Type B pancreatic cell (in vitro differentiated cells): ENCODE results near the gene SPATA13. TPM values are rescaled to one million over a fixed set of nuclear protein-coding genes. Genes with fewer than 3 reads are reported as not detected.
"Not testable (repeated sequence)": the region's sequence is repeated elsewhere in the genome, so short reads cannot be mapped to it uniquely, and the experiment has no call there.

Experiments used
- DNase-seq: peaks from one replicate; pipeline ENCODE4 v3.0.0; 2021; ENCODE audit warnings: mixed read lengths; ENCODE audit not compliant: unreplicated experiment; ENCODE audit errors: extremely low spot score
- H3K27ac Mint-ChIP-seq: 2 replicates; pipeline ENCODE4 v1.8.0; 2021; ENCODE audit warnings: mild to moderate bottlenecking, mixed read lengths
- H3K27me3 Mint-ChIP-seq: 2 replicates; pipeline ENCODE4 v1.8.0; 2021; ENCODE audit warnings: mixed read lengths
- H3K36me3 Mint-ChIP-seq: 2 replicates; pipeline ENCODE4 v1.8.0; 2021; ENCODE audit warnings: mixed read lengths
- H3K4me1 Mint-ChIP-seq: one replicate; pipeline ENCODE4 v1.8.0; 2021; ENCODE audit warnings: mixed read lengths; ENCODE audit not compliant: unreplicated experiment
- H3K4me3 Mint-ChIP-seq: 2 replicates; pipeline ENCODE4 v1.8.0; 2021; ENCODE audit warnings: mild to moderate bottlenecking, mixed read lengths
- H3K9me3 Mint-ChIP-seq: 2 replicates; pipeline ENCODE4 v1.8.0; 2021; ENCODE audit warnings: mixed read lengths
- total RNA-seq: library from RNA; stranded (reverse); gene quantifications from 2 replicates; pipeline ENCODE4 v1.2.1, GENCODE V29; 2021; ENCODE audit warnings: low replicate concordance
- TF ChIP-seq, protein P1 (sequence below): fragments of 200-600 bp; sonication (generic); conservative IDR thresholded peaks from 2 replicates; pipeline ENCODE4 v1.5.0; 2021; ENCODE audit warnings: antibody characterized with exemption, mild to moderate bottlenecking

SPATA13 gene
- total RNA-seq, 1 donor from 2014 or later, result 22.0 TPM

DNA sequence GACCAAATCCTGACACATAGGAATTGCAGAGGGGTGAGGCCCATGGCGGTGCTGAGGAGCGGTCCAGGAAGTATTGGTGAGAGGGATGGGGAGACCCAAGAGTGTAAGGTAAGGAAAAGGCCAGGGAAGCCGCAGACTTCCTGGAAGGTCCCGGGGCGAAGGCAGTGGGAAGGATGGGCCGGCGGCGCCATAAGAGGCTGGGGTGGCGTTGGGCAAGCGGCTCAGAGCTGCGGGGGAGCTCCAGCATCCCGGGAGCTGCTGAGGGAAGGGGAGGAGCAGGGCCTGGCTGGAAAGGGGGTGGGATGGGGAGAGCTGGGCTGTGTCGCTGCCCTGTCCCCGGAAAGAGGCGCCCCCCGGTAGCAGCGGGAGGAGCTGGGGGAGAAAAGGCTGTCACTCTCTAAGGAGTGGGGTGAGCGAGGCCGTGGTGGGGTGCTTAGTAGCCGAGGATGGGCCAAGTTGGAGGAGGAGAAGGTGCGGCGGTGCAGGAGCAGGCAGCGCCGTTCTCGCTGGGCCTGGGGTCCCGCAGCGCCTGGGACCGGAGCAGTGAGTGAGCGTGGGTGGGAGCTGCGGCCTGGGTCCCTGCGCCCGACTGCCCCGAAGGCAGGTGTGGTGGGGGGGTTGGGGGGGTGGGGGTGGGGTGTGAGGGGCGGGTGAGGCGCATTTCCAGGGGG lies 179.6 kb downstream of the SPATA13 start:
- H3K27me3 Mint-ChIP-seq, result peaks cover 8% of the 10 kb centered on the region
- H3K4me1 Mint-ChIP-seq, result no peaks in the 10 kb centered on the region
- TF ChIP-seq, protein P1, sequence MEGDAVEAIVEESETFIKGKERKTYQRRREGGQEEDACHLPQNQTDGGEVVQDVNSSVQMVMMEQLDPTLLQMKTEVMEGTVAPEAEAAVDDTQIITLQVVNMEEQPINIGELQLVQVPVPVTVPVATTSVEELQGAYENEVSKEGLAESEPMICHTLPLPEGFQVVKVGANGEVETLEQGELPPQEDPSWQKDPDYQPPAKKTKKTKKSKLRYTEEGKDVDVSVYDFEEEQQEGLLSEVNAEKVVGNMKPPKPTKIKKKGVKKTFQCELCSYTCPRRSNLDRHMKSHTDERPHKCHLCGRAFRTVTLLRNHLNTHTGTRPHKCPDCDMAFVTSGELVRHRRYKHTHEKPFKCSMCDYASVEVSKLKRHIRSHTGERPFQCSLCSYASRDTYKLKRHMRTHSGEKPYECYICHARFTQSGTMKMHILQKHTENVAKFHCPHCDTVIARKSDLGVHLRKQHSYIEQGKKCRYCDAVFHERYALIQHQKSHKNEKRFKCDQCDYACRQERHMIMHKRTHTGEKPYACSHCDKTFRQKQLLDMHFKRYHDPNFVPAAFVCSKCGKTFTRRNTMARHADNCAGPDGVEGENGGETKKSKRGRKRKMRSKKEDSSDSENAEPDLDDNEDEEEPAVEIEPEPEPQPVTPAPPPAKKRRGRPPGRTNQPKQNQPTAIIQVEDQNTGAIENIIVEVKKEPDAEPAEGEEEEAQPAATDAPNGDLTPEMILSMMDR, result no peak
- no peak for DNase-seq
- no peak overlapping the region for H3K27ac Mint-ChIP-seq
- no peak overlapping the region for H3K4me3 Mint-ChIP-seq
- no peaks in the 10 kb centered on the region for H3K36me3 Mint-ChIP-seq
- H3K9me3 Mint-ChIP-seq, result no peaks in the 10 kb centered on the region

DNA sequence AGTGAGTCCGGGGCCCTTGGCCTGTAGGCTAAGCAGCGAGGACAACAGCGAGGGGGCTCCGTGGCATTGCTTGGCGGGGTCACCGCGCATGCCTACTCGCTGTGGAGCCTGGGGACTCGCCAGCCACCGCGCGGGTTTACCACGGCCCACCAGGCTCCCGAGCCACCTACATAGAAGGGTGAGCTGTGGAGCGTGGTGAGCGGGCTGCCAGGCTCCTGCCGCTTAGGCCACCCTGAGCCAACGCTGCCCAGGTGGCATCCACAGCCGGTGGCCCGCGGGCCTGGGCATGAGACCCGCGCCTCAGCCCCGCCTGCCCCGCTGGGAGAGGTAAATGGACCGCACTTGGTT lies 180.1 kb downstream of the SPATA13 start:
- H3K9me3 Mint-ChIP-seq, result no peaks in the 10 kb centered on the region
- no peak overlapping the region for H3K4me3 Mint-ChIP-seq
- H3K27me3 Mint-ChIP-seq, result peaks cover 11% of the 10 kb centered on the region
- DNase-seq, result no peak
- TF ChIP-seq, protein P1, result no peak
- H3K36me3 Mint-ChIP-seq, result no peaks in the 10 kb centered on the region
- no peak overlapping the region for H3K27ac Mint-ChIP-seq
- H3K4me1 Mint-ChIP-seq, result no peaks in the 10 kb centered on the region

DNA sequence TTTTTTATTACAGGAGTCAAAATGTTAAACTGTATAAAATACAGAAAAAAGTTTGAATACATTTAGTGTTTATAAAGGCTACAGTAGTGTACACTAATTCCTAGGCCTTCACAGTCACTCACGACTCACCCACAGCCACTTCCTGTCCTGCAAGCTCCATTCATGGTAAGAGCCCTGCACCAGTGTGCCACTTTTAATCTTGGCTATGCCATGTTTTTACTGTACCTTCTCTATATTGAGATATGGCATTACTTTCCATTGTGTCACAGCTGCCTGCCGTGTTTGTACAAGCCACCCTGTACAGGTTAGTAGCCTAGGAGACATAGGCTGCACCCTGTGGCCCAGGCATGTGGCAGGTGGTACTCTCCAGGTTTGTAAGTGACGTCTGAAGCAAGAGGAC lies 180.9 kb downstream of the SPATA13 start:
- Mint-ChIP-seq H3K27ac (no peak overlapping the region), H3K4me3 (no peak overlapping the region), H3K36me3 (no peaks in the 10 kb centered on the region), H3K4me1 (no peaks in the 10 kb centered on the region), H3K27me3 (peaks cover 11% of the 10 kb centered on the region), H3K9me3 (no peaks in the 10 kb centered on the region)
- DNase-seq, result no peak
- TF ChIP-seq, protein P1, result no peak

DNA sequence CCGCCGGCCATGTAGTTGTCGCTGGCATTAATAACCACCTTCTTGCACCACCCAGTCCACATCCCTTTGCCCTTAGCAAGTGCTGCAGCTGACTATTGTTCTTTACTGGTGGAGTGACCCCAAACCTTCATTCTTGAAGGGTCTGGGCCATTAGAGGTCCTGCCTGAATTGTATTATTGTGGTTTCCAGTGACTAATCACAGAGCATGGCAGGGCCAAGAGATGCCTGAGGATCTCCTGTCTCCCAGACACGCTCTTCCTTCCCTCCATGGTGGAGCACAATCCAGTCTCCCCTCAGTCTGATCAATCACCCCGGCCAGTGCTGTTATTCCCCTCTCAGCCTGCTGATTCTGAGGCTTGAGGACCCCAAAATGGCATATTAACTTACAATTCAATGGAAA lies 187.9 kb downstream of the SPATA13 start:
- Mint-ChIP-seq H3K27me3 (peaks cover 8% of the 10 kb centered on the region), H3K27ac (peak overlapping the region; percentile 50), H3K36me3 (no peaks in the 10 kb centered on the region), H3K4me1 (no peaks in the 10 kb centered on the region), H3K9me3 (no peaks in the 10 kb centered on the region), H3K4me3 (no peak overlapping the region)
- no peak for DNase-seq
- TF ChIP-seq, protein P1, result no peak

DNA sequence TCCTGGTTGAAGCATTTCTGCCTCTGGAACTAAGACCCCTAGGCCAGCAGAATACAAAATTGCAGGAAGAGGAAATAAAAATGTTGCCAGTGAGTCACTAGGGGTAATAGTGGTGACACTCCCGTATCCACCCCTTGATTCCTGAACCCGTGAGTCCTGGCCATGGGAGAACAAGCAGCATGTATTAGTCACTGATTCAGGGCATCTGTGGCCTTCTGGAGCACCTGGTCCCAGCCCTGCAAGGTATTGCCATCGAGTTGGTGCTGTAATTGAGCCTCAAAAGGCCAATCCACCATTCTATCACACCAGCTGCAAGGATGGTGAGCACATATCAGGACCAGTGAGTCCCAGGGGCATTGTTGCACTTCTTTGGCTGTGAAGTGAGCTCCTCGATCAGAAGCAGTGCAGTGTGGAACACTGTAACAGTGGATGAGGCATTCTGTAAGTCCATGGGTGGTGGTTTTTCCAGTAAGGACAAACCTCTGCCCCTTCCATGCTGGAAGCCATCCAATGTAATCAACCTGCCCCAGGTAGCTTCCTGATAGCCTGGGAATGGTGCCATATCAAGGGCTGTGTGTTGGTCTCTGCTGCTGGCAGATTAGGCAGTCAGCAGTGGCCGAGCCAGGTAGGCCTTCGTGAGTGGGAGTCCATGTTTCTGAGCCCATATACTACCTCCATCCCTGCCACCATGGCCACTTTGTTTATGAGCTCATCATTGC lies 188.4 kb downstream of the SPATA13 start:
- Mint-ChIP-seq H3K4me3 (no peak overlapping the region), H3K27me3 (peaks cover 8% of the 10 kb centered on the region), H3K9me3 (no peaks in the 10 kb centered on the region), H3K4me1 (no peaks in the 10 kb centered on the region), H3K27ac (peak overlapping the region; percentile 50), H3K36me3 (no peaks in the 10 kb centered on the region)
- DNase-seq, result no peak
- TF ChIP-seq, protein P1, result no peak

DNA sequence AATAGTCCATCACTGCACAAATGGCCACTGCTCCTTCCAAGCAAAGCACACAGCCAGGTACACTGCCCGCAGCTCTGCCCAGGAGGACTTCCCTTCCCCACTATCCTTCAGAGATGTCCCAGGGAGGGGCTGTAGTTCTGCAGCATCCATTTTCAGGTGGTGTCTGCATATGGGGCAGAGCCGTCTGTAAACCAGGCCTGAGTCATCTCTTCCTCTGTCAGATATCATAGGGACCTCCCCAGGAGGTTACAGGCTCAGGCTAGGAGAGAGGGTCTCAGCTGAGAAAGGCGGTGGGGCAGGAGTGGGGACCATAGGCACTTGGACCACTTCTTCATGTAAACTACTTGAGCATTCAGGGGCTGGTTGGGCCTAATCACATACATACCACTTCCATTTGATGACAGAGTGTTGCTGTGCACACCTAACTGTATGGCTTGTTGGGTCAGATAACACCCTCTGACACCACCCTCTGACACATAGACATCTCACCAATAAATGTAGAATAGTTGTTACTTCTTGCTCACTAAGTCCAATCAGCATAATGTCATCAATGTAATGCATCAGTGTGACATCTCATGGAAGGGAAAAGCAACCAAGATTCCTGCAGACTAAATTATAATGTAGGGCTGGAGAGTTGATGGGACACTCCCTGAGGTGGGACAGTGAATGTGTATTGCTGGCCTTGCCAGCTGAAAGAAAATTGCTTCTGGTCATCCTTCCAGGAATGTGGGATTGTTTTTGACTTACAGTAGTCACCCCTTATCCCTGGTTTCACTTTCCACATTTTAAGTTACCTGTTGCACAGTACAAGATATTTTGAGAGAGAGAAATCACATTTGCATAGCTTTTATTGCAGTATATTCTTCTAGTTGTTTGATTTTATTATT lies 189.5 kb downstream of the SPATA13 start:
- not testable (repeated sequence) for DNase-seq, H3K4me3 Mint-ChIP-seq, H3K9me3 Mint-ChIP-seq, H3K27ac Mint-ChIP-seq, H3K36me3 Mint-ChIP-seq, H3K27me3 Mint-ChIP-seq, H3K4me1 Mint-ChIP-seq
